ENCODE results near the gene JAK1. TPM values are rescaled to one million over a fixed set of nuclear protein-coding genes. Genes with fewer than 3 reads are reported as not detected.

Gene JAK1
- polyA plus RNA-seq, 2 of the 4 experiments (the other 2 are of a cell fraction): 110 to 159 TPM

DNA sequence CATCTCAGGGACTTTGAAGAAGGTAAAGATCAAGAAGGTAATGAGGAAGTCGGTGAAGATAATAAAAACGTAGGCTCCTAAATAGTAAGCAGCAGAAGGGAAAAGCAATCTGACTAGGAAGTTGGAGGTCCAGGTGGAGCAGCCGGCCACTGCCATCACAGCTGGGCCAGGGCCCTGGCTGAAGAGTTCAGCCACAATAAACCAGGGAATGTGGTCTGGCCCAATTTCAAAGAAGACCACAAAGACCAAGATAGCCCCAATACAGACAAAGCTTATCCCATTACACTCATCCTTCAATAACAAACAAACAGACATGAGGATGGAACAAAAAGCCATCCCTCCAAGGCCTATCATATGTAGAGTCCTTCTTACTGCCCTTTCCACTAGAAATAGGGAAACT, 18.4 kb upstream of the JAK1 start:
- Histone ChIP-seq H3K4me3 (no peak overlapping the region), H3K27ac (peak overlapping the region; percentile 81 to 84; a peak in 3 of 6 replicates), H3K4me1 (peaks cover 65% of the 10 kb centered on the region), H3K9me3 (no peaks in the 10 kb centered on the region), H3K4me2 (no peak overlapping the region)
- FAIRE-seq (no peak), ATAC-seq (no peak), DNase-seq (ENCODE audit: low read depth in 1 of 2, low spot score in 1 of 2) (no peak)
- CTCF ChIA-PET: interaction anchor here (0.9 kb wide), 1 partner anchor 36 kb away, joined by 3 read pairs; no protein-coding TSS in a partner anchor
- TF ChIP-seq POLR2A (IDR thresholded peaks at IDR 0.05; ENCODE audit: low read length) (no peak), CBX2 (IDR thresholded peaks at IDR 0.05; ENCODE audit: borderline replicate concordance, low read depth) (no peak), HEYL (CRISPR knock-in tag; IDR thresholded peaks at IDR 0.05) (no peak), USF2 (IDR thresholded peaks at IDR 0.05) (no peak), PHF8 (IDR thresholded peaks at IDR 0.05; ENCODE audit: borderline replicate concordance, low read depth) (no peak), EP300 (IDR thresholded peaks at IDR 0.05) (no peak), CEBPB (IDR thresholded peaks at IDR 0.05) (no peak), ZC3H11A (IDR thresholded peaks at IDR 0.05) (no peak), CHD4 (IDR thresholded peaks at IDR 0.05; ENCODE audit: borderline replicate concordance) (no peak)
- TF ChIP-seq, protein P1, sequence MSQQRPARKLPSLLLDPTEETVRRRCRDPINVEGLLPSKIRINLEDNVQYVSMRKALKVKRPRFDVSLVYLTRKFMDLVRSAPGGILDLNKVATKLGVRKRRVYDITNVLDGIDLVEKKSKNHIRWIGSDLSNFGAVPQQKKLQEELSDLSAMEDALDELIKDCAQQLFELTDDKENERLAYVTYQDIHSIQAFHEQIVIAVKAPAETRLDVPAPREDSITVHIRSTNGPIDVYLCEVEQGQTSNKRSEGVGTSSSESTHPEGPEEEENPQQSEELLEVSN (IDR thresholded peaks at IDR 0.05; ENCODE audit: borderline replicate concordance, low read depth): no peak
- 93% methylated on average over 3 of the region's 3 CpGs for WGBS (ENCODE audit: missing lambda C conversion rate)
- POLR2A ChIA-PET: no interaction called here

- TF ChIP-seq, protein P2, sequence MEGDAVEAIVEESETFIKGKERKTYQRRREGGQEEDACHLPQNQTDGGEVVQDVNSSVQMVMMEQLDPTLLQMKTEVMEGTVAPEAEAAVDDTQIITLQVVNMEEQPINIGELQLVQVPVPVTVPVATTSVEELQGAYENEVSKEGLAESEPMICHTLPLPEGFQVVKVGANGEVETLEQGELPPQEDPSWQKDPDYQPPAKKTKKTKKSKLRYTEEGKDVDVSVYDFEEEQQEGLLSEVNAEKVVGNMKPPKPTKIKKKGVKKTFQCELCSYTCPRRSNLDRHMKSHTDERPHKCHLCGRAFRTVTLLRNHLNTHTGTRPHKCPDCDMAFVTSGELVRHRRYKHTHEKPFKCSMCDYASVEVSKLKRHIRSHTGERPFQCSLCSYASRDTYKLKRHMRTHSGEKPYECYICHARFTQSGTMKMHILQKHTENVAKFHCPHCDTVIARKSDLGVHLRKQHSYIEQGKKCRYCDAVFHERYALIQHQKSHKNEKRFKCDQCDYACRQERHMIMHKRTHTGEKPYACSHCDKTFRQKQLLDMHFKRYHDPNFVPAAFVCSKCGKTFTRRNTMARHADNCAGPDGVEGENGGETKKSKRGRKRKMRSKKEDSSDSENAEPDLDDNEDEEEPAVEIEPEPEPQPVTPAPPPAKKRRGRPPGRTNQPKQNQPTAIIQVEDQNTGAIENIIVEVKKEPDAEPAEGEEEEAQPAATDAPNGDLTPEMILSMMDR (IDR thresholded peaks at IDR 0.05): no peak
- no peak for TF ChIP-seq USF2 (IDR thresholded peaks at IDR 0.05)
- no peak for TF ChIP-seq HEYL (CRISPR knock-in tag; IDR thresholded peaks at IDR 0.05)
- TF ChIP-seq RCOR1 (IDR thresholded peaks at IDR 0.05; ENCODE audit: low read depth, low read length): no peak
- TF ChIP-seq SMC3 (IDR thresholded peaks at IDR 0.05): no peak
- no peak for TF ChIP-seq HDAC2 (IDR thresholded peaks at IDR 0.05)
- TF ChIP-seq NPAS2 (CRISPR knock-in tag; IDR thresholded peaks at IDR 0.05; ENCODE audit: borderline replicate concordance): no peak
- TF ChIP-seq, protein P3, sequence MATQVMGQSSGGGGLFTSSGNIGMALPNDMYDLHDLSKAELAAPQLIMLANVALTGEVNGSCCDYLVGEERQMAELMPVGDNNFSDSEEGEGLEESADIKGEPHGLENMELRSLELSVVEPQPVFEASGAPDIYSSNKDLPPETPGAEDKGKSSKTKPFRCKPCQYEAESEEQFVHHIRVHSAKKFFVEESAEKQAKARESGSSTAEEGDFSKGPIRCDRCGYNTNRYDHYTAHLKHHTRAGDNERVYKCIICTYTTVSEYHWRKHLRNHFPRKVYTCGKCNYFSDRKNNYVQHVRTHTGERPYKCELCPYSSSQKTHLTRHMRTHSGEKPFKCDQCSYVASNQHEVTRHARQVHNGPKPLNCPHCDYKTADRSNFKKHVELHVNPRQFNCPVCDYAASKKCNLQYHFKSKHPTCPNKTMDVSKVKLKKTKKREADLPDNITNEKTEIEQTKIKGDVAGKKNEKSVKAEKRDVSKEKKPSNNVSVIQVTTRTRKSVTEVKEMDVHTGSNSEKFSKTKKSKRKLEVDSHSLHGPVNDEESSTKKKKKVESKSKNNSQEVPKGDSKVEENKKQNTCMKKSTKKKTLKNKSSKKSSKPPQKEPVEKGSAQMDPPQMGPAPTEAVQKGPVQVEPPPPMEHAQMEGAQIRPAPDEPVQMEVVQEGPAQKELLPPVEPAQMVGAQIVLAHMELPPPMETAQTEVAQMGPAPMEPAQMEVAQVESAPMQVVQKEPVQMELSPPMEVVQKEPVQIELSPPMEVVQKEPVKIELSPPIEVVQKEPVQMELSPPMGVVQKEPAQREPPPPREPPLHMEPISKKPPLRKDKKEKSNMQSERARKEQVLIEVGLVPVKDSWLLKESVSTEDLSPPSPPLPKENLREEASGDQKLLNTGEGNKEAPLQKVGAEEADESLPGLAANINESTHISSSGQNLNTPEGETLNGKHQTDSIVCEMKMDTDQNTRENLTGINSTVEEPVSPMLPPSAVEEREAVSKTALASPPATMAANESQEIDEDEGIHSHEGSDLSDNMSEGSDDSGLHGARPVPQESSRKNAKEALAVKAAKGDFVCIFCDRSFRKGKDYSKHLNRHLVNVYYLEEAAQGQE (IDR thresholded peaks at IDR 0.05): no peak
- no peak for TF ChIP-seq MYC (IDR thresholded peaks at IDR 0.05; ENCODE audit: borderline replicate concordance, low read length)
- no peak for TF ChIP-seq POLR2AphosphoS2 (conservative IDR thresholded peaks at IDR 0.05; ENCODE audit: low read length)
- no peak for TF ChIP-seq ZNF302 (CRISPR knock-in tag; IDR thresholded peaks at IDR 0.05)
- no peak for TF ChIP-seq EP300 (IDR thresholded peaks at IDR 0.05)
- no peak for TF ChIP-seq KDM1A (IDR thresholded peaks at IDR 0.05; ENCODE audit: low read depth)
- no peak for TF ChIP-seq CBX8 (IDR thresholded peaks at IDR 0.05)
- no peak for TF ChIP-seq RARB (CRISPR knock-in tag; IDR thresholded peaks at IDR 0.05)
- TF ChIP-seq HOXB5 (CRISPR knock-in tag; IDR thresholded peaks at IDR 0.05): no peak
- no peak for TF ChIP-seq HOXA7 (CRISPR knock-in tag; IDR thresholded peaks at IDR 0.05)
- TF ChIP-seq NFE2L2 (conservative IDR thresholded peaks at IDR 0.05; ENCODE audit: low read length): no peak
- no peak for TF ChIP-seq RNF2 (IDR thresholded peaks at IDR 0.05; ENCODE audit: borderline replicate concordance, low read depth)
- TF ChIP-seq HOXB13 (CRISPR knock-in tag; IDR thresholded peaks at IDR 0.05; ENCODE audit: low read depth): no peak
- FAIRE-seq (no peak), DNase-seq (ENCODE audit: low read depth in 1 of 2, low spot score in 1 of 2) (no peak), ATAC-seq (no peak)
- ChIA-PET POLR2A (no interaction called here), CTCF (interaction anchor here (0.9 kb wide), 1 partner anchor 37 kb away, joined by 3 read pairs; no protein-coding TSS in a partner anchor)
- 90% methylated on average over 3 of the region's 3 CpGs for WGBS (ENCODE audit: missing lambda C conversion rate)
- Histone ChIP-seq H3K4me2 (peak overlapping the region; percentile 91; the same call in 2 of the 3 replicates), H3K9me3 (no peaks in the 10 kb centered on the region), H3K4me3 (no peak overlapping the region), H3K4me1 (peaks cover 59% of the 10 kb centered on the region), H3K27ac (peak overlapping the region; percentile 81 to 84)
Measured at GRCh38 chr1:64984106-64984505, 17.8 kb upstream of the JAK1 start.
